ENCODE measurements around the gene ERICH6. TPM values are rescaled to one million over a fixed set of nuclear protein-coding genes. Genes with fewer than 3 reads are reported as not detected.

Gene ERICH6
- total RNA-seq, 1 donor from 2014 or later = 0.40 TPM

GRCh38 chr3:150742679-150743078 lies 39.0 kb upstream of the ERICH6 start:
- Mint-ChIP-seq H3K27me3 (ENCODE audit: low read depth) (no peaks in the 10 kb centered on the region), H3K9me3 (no peaks in the 10 kb centered on the region), H3K4me1 (peaks cover 36% of the 10 kb centered on the region), H3K36me3 (ENCODE audit: low read depth) (peaks cover 10% of the 10 kb centered on the region), H3K4me3 (no peak overlapping the region), H3K27ac (ENCODE audit: unreplicated experiment) (no peak overlapping the region)
- no peak for DNase-seq (ENCODE audit: low read depth, low spot score)
- TF ChIP-seq CTCF (conservative IDR thresholded peaks at IDR 0.05) = no peak

- no peak for TF ChIP-seq CTCF (conservative IDR thresholded peaks at IDR 0.05)
- no peaks in the 10 kb centered on the region for H3K27me3 Mint-ChIP-seq (ENCODE audit: low read depth)
- H3K27ac Mint-ChIP-seq (ENCODE audit: unreplicated experiment) = no peak overlapping the region
- peaks cover 34% of the 10 kb centered on the region for H3K4me1 Mint-ChIP-seq
- no peaks in the 10 kb centered on the region for H3K9me3 Mint-ChIP-seq
- no peak for DNase-seq (ENCODE audit: low read depth, low spot score)
- H3K36me3 Mint-ChIP-seq (ENCODE audit: low read depth) = peaks cover 10% of the 10 kb centered on the region
- H3K4me3 Mint-ChIP-seq = no peak overlapping the region
These were observed 38.4 kb upstream of the ERICH6 start for GRCh38 chr3:150742141-150742523.

GRCh38 chr3:150741497-150742140 lies 37.9 kb upstream of the ERICH6 start:
- no peak for DNase-seq (ENCODE audit: low read depth, low spot score)
- H3K36me3 Mint-ChIP-seq (ENCODE audit: low read depth) = peaks cover 10% of the 10 kb centered on the region
- no peaks in the 10 kb centered on the region for H3K27me3 Mint-ChIP-seq (ENCODE audit: low read depth)
- no peak overlapping the region for H3K4me3 Mint-ChIP-seq
- no peaks in the 10 kb centered on the region for H3K9me3 Mint-ChIP-seq
- no peak for TF ChIP-seq CTCF (conservative IDR thresholded peaks at IDR 0.05)
- no peak overlapping the region for H3K27ac Mint-ChIP-seq (ENCODE audit: unreplicated experiment)
- H3K4me1 Mint-ChIP-seq = peaks cover 34% of the 10 kb centered on the region

GRCh38 chr3:150740733-150741496 lies 37.2 kb upstream of the ERICH6 start:
- no peaks in the 10 kb centered on the region for H3K27me3 Mint-ChIP-seq (ENCODE audit: low read depth)
- H3K36me3 Mint-ChIP-seq (ENCODE audit: low read depth) = peaks cover 10% of the 10 kb centered on the region
- H3K4me1 Mint-ChIP-seq = peaks cover 34% of the 10 kb centered on the region
- H3K4me3 Mint-ChIP-seq = no peak overlapping the region
- TF ChIP-seq CTCF (conservative IDR thresholded peaks at IDR 0.05) = no peak
- no peak overlapping the region for H3K27ac Mint-ChIP-seq (ENCODE audit: unreplicated experiment)
- H3K9me3 Mint-ChIP-seq = no peaks in the 10 kb centered on the region
- DNase-seq (ENCODE audit: low read depth, low spot score) = no peak

- Mint-ChIP-seq H3K27me3 (ENCODE audit: low read depth) (no peaks in the 10 kb centered on the region), H3K36me3 (ENCODE audit: low read depth) (peaks cover 10% of the 10 kb centered on the region), H3K4me3 (no peak overlapping the region), H3K27ac (ENCODE audit: unreplicated experiment) (no peak overlapping the region), H3K9me3 (no peaks in the 10 kb centered on the region), H3K4me1 (peaks cover 33% of the 10 kb centered on the region)
- TF ChIP-seq CTCF (conservative IDR thresholded peaks at IDR 0.05) = no peak
- no peak for DNase-seq (ENCODE audit: low read depth, low spot score)
These were observed 36.3 kb upstream of the ERICH6 start for GRCh38 chr3:150739877-150740645.

All from neural crest cell (in vitro differentiated cells).